CD14-positive monocyte (primary cell): ENCODE measurements around the gene SLC23A1. TPM values are rescaled to one million over a fixed set of nuclear protein-coding genes. Genes with fewer than 3 reads are reported as not detected.

Source experiments
- DNase-seq, 3 donors: peaks; one replicate each; pipeline ENCODE4 v3.0.0-alpha.2; 2011 to 2022
- H2AFZ ChIP-seq: 2 replicates; pipeline ENCODE4 v1.6.0; 2012; ENCODE audit warnings: mild to moderate bottlenecking, low read depth, low read length, inconsistent platforms; ENCODE audit not compliant: insufficient read depth, poor library complexity, severe bottlenecking
- H3K27ac ChIP-seq, 2 donors: 1 replicate in 1 of 2; 2 replicates in 1 of 2; pipeline ENCODE4 v1.5.1; 2012 to 2013; ENCODE audit warnings: low read length in 2 of 2, control low read depth in 1 of 2, inconsistent platforms in 1 of 2, low read depth in 1 of 2, mild to moderate bottlenecking in 1 of 2
- H3K27me3 ChIP-seq, 2 donors: one replicate each; pipeline versions ENCODE4 v1.6.0 to v1.6.1; 2011 to 2013; ENCODE audit warnings: low read length in 2 of 2; ENCODE audit not compliant: control insufficient read depth in 2 of 2, insufficient read depth in 2 of 2
- H3K36me3 ChIP-seq, 2 donors: replicated peaks in 1 of 2; 1 replicate in 1 of 2; 2 replicates in 1 of 2; pipeline versions ENCODE4 v1.5.1 to v1.6.1; 2012 to 2013; ENCODE audit warnings: low read length in 2 of 2, control low read depth in 1 of 2, inconsistent platforms in 1 of 2, mild to moderate bottlenecking in 1 of 2; ENCODE audit not compliant: insufficient read depth in 2 of 2, control insufficient read depth in 1 of 2
- H3K4me1 ChIP-seq, 2 donors: 1 replicate in 1 of 2; 2 replicates in 1 of 2; pipeline versions ENCODE4 v1.5.1 to v1.6.1; 2012 to 2013; ENCODE audit warnings: low read length in 2 of 2, control low read depth in 1 of 2, inconsistent platforms in 1 of 2, mild to moderate bottlenecking in 1 of 2, moderate library complexity in 1 of 2; ENCODE audit not compliant: insufficient read depth in 2 of 2, control insufficient read depth in 1 of 2
- H3K4me2 ChIP-seq: replicated peaks from 2 replicates; pipeline ENCODE3; 2012; ENCODE audit warnings: low read length, moderate library complexity, mild to moderate bottlenecking; ENCODE audit not compliant: poor library complexity, severe bottlenecking; ENCODE audit errors: extremely low read depth
- H3K4me3 ChIP-seq, 3 experiments: fragments of 200-600 bp in 1 of 3; sonication (generic) in 1 of 3; replicated peaks in 1 of 3; 1 replicate in 2 of 3; 2 replicates in 1 of 3; pipeline ENCODE4 v1.5.1; 2011 to 2013; ENCODE audit warnings: low read length in 3 of 3, mild to moderate bottlenecking in 3 of 3, control low read depth in 2 of 3, low read depth in 2 of 3, inconsistent platforms in 1 of 3, moderate library complexity in 1 of 3
- H3K79me2 ChIP-seq: 2 replicates; pipeline ENCODE4 v1.6.0; 2012; ENCODE audit warnings: mild to moderate bottlenecking, control low read depth, inconsistent platforms, low read length, moderate library complexity; ENCODE audit not compliant: insufficient read depth
- H3K9ac ChIP-seq: 2 replicates; pipeline ENCODE4 v1.6.0; 2017; ENCODE audit warnings: low read length, mild to moderate bottlenecking; ENCODE audit not compliant: insufficient read depth, poor library complexity, severe bottlenecking
- H3K9me3 ChIP-seq, 2 donors: replicated peaks in 1 of 2; 1 replicate in 1 of 2; 2 replicates in 1 of 2; pipeline versions ENCODE4 v1.5.1 to v1.6.1; 2012 to 2013; ENCODE audit warnings: low read length in 2 of 2, control low read depth in 1 of 2; ENCODE audit not compliant: control insufficient read depth in 1 of 2, insufficient read depth in 1 of 2
- H4K20me1 ChIP-seq: 2 replicates; pipeline ENCODE4 v1.6.0; 2012; ENCODE audit warnings: mild to moderate bottlenecking, low read length, control low read depth, moderate library complexity; ENCODE audit not compliant: insufficient read depth
- H3K27ac Mint-ChIP-seq, 7 donors: one replicate each; pipeline ENCODE4 v1.8.0; 2020; ENCODE audit warnings: mild to moderate bottlenecking in 7 of 7, mixed read lengths in 7 of 7, moderate library complexity in 6 of 7, inconsistent platforms in 2 of 7
- H3K27me3 Mint-ChIP-seq, 3 donors: one replicate each; pipeline ENCODE4 v1.8.0; 2021 to 2022; ENCODE audit warnings: low read depth in 3 of 3, mild to moderate bottlenecking in 3 of 3, mixed read lengths in 3 of 3, moderate library complexity in 3 of 3, inconsistent platforms in 1 of 3
- H3K36me3 Mint-ChIP-seq, 2 donors: one replicate each; pipeline ENCODE4 v1.8.0; 2020; ENCODE audit warnings: mixed read lengths in 2 of 2, inconsistent platforms in 1 of 2, mild to moderate bottlenecking in 1 of 2
- H3K4me1 Mint-ChIP-seq: one replicate; pipeline ENCODE4 v1.8.0; 2020; ENCODE audit warnings: mild to moderate bottlenecking, mixed read lengths
- H3K4me3 Mint-ChIP-seq, 2 donors: one replicate each; pipeline ENCODE4 v1.8.0; 2020; ENCODE audit warnings: mild to moderate bottlenecking in 2 of 2, mixed read lengths in 2 of 2, moderate library complexity in 1 of 2
- H3K9me3 Mint-ChIP-seq, 7 donors: one replicate each; pipeline ENCODE4 v1.8.0; 2020 to 2022; ENCODE audit warnings: mixed read lengths in 7 of 7, mild to moderate bottlenecking in 6 of 7, moderate library complexity in 6 of 7, inconsistent platforms in 2 of 7
- WGBS: methylation state at CpG from one replicate; pipeline ENCODE4 v1.1.5; 2013; ENCODE audit warnings: missing lambda C conversion rate; ENCODE audit not compliant: insufficient coverage; 5-methylcytosine and 5-hydroxymethylcytosine counted together
- intact Hi-C, 2 donors: fragments of 100-400 bp; cut with micrococcal nuclease; formaldehyde crosslinking; loops; one replicate each; pipeline versions ENCODE4 v1.15.0 to v1.15.1; 2023
- polyA plus RNA-seq, 3 donors: library from polyadenylated mRNA; depleted of rRNA in 1 of 3; unstranded in 2 of 3; stranded (reverse) in 1 of 3; fragments of 300-500 nt in 2 of 3; fragments of >200 nt in 1 of 3; fragmentation: Illumina TruSeq in 2 of 3; gene quantifications; 1 replicate in 2 of 3; 2 replicates in 1 of 3; pipeline ENCODE4 v1.2.3, GENCODE V29; 2012 to 2021
- TF ChIP-seq, protein P1 (sequence below): fragments of 200-600 bp; IDR thresholded peaks from one replicate; pipeline ENCODE4 v1.8.0; 2022; ENCODE audit warnings: antibody characterized with exemption, mild to moderate bottlenecking

Gene SLC23A1
- polyA plus RNA-seq, 3 donors, result not detected

DNA sequence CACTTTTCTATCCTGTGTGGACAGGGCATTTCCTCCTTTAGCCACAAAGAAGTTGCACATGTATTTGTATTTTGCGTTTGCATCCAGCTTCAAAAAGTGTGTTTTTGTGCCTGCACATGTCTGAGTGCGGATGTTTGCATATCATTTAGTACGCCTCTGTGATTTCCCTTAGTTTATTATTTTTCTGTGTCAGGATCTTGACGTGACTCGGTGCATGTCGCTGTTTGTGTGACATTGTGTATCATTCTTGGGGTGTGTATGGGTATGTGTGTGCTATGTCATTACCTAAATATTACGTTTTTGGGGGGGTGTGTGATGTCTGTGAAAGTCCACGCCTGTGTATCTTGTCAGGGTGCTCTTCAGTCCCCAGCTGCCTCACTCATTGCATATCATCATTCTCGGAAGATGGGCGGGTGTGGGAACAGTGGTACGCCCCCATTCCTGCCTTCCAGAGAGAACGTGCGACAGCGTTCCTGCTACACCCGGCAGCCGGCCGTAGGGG is 41.9 kb downstream of the SLC23A1 start:
- peaks cover 0 to 15% of the 10 kb centered on the region in 2 donors for H3K36me3 ChIP-seq
- peaks cover 5 to 13% of the 10 kb centered on the region in 2 donors for H3K36me3 Mint-ChIP-seq
- no peaks in the 10 kb centered on the region for H3K27me3 ChIP-seq
- H4K20me1 ChIP-seq, result peaks cover 42% of the 10 kb centered on the region
- peaks cover 21 to 31% of the 10 kb centered on the region in 2 donors for H3K4me1 ChIP-seq
- peak overlapping the region; percentile 72 for H2AFZ ChIP-seq
- H3K4me1 Mint-ChIP-seq, result peaks cover 33% of the 10 kb centered on the region
- peaks cover 4 to 7% (median 5%) of the 10 kb centered on the region in 3 donors for H3K27me3 Mint-ChIP-seq
- peak overlapping the region; percentile 97 to 99 for H3K4me3 Mint-ChIP-seq
- H3K9ac ChIP-seq, result peak overlapping the region; percentile 97
- TF ChIP-seq, protein P1, sequence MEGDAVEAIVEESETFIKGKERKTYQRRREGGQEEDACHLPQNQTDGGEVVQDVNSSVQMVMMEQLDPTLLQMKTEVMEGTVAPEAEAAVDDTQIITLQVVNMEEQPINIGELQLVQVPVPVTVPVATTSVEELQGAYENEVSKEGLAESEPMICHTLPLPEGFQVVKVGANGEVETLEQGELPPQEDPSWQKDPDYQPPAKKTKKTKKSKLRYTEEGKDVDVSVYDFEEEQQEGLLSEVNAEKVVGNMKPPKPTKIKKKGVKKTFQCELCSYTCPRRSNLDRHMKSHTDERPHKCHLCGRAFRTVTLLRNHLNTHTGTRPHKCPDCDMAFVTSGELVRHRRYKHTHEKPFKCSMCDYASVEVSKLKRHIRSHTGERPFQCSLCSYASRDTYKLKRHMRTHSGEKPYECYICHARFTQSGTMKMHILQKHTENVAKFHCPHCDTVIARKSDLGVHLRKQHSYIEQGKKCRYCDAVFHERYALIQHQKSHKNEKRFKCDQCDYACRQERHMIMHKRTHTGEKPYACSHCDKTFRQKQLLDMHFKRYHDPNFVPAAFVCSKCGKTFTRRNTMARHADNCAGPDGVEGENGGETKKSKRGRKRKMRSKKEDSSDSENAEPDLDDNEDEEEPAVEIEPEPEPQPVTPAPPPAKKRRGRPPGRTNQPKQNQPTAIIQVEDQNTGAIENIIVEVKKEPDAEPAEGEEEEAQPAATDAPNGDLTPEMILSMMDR, result no peak
- 5% methylated on average over 12 of the region's 17 CpGs for WGBS
- peak overlapping the region; percentile 94 to 100 (median 99) for H3K27ac Mint-ChIP-seq
- peaks cover 46% of the 10 kb centered on the region for H3K79me2 ChIP-seq
- H3K9me3 ChIP-seq, result no peaks in the 10 kb centered on the region
- H3K9me3 Mint-ChIP-seq, result peaks cover 0 to 2% (median 0%) of the 10 kb centered on the region in 7 donors
- H3K4me2 ChIP-seq, result peak overlapping the region; percentile 82
- intact Hi-C loops, result loop anchor here in 1 of 2 donors (2.0 to 5.0 kb wide), 3 partner anchors 32 to 764 kb away; partner anchors contain the start of gene HSPA9
- DNase-seq, result no peak
- peak overlapping the region; percentile 74 to 89 (median 87) for H3K4me3 ChIP-seq
- H3K27ac ChIP-seq, result peak overlapping the region; percentile 96 to 99

DNA sequence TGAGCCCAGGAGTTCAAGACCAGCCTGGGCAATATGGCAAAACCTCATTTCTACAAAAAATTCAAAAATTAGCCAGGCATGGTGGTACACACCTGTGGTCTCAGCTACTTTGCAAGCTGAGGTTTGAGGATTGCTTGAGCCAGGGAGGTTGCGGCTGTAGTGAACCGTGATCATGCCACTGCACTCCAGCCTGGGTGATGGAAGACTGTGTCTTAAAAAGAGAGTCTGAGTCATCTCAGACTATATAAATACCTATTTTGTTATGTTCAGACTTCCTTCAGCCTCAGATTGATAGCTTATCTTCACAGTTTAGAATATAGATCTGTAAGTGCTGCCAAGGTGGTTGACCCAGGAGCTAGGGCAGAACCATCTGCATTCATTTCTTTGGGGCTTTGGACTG is 43.0 kb downstream of the SLC23A1 start:
- Mint-ChIP-seq H3K27ac (no peak overlapping the region), H3K4me1 (peaks cover 33% of the 10 kb centered on the region), H3K27me3 (peaks cover 4 to 7% (median 5%) of the 10 kb centered on the region in 3 donors), H3K36me3 (peaks cover 1 to 6% of the 10 kb centered on the region in 2 donors), H3K9me3 (peaks cover 0 to 2% (median 0%) of the 10 kb centered on the region in 7 donors), H3K4me3 (no peak overlapping the region)
- Histone ChIP-seq H3K9me3 (no peaks in the 10 kb centered on the region), H3K79me2 (peaks cover 34% of the 10 kb centered on the region), H3K9ac (no peak overlapping the region), H2AFZ (peak overlapping the region; percentile 29), H3K4me1 (peaks cover 21 to 31% of the 10 kb centered on the region in 2 donors), H3K4me3 (no peak overlapping the region), H3K36me3 (peaks cover 0 to 6% of the 10 kb centered on the region in 2 donors), H4K20me1 (peaks cover 37% of the 10 kb centered on the region), H3K27ac (no peak overlapping the region), H3K27me3 (no peaks in the 10 kb centered on the region), H3K4me2 (no peak overlapping the region)
- WGBS, result no CpG with 5 or more reads among the region's 2 CpGs
- TF ChIP-seq, protein P1, result no peak
- intact Hi-C loops, result loop anchor here in 1 of 2 donors (2.0 to 5.0 kb wide), 3 partner anchors 31 to 763 kb away; partner anchors contain the start of gene HSPA9
- DNase-seq, result no peak
